ENCODE results near the gene PDE8A. TPM values are rescaled to one million over a fixed set of nuclear protein-coding genes. Genes with fewer than 3 reads are reported as not detected.

PDE8A gene
- total and polyA plus RNA-seq, 2 experiments from 2014 or later = 15.3 to 26.0 TPM

DNA sequence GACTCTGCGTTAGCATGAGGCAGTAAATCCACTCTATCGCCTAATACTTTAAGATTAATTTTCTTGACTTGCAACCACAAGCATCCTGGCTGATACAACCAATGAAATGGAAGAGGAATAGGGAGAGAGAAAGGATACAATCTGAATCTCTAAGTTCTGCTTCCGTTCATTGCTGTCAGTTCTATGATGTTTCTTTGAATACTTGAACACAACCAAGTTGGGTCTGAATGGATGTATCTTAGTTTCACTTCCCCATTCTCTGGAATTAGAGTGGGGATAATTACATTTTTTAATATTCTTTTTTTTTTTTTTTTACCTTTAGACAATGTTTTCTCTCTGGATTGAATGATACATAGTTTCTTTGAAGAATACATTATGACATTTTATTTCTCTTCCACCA lies 22.9 kb downstream of the PDE8A start:
- peaks cover 100% of the 10 kb centered on the region for H3K79me2 ChIP-seq
- DNase-seq (ENCODE audit: low spot score) = no peak
- peaks cover 34% of the 10 kb centered on the region for H3K4me1 ChIP-seq (ENCODE audit: insufficient read depth)
- H3K9me2 ChIP-seq (replicated peaks; ENCODE audit: insufficient read depth) = no peaks in the 10 kb centered on the region
- H2AFZ ChIP-seq = no peak overlapping the region
- TF ChIP-seq, protein P1, sequence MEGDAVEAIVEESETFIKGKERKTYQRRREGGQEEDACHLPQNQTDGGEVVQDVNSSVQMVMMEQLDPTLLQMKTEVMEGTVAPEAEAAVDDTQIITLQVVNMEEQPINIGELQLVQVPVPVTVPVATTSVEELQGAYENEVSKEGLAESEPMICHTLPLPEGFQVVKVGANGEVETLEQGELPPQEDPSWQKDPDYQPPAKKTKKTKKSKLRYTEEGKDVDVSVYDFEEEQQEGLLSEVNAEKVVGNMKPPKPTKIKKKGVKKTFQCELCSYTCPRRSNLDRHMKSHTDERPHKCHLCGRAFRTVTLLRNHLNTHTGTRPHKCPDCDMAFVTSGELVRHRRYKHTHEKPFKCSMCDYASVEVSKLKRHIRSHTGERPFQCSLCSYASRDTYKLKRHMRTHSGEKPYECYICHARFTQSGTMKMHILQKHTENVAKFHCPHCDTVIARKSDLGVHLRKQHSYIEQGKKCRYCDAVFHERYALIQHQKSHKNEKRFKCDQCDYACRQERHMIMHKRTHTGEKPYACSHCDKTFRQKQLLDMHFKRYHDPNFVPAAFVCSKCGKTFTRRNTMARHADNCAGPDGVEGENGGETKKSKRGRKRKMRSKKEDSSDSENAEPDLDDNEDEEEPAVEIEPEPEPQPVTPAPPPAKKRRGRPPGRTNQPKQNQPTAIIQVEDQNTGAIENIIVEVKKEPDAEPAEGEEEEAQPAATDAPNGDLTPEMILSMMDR (IDR thresholded peaks at IDR 0.05; ENCODE audit: poor library complexity) = no peak
- TF ChIP-seq EZH2 (IDR thresholded peaks at IDR 0.05; ENCODE audit: borderline replicate concordance) = no peak
- no peak for TF ChIP-seq EZH2phosphoT487 (IDR thresholded peaks at IDR 0.05; ENCODE audit: low read depth, severe bottlenecking, unreplicated experiment)
- H3K9me3 ChIP-seq (ENCODE audit: low read depth) = no peaks in the 10 kb centered on the region
- no peak overlapping the region for H3K4me3 ChIP-seq
- H3K27me3 ChIP-seq = no peaks in the 10 kb centered on the region
- no peaks in the 10 kb centered on the region for H3K36me3 ChIP-seq (replicated peaks; ENCODE audit: insufficient read depth, low read depth)
- H4K20me1 ChIP-seq (ENCODE audit: insufficient read depth, poor library complexity, severe bottlenecking) = no peaks in the 10 kb centered on the region
- H3K4me2 ChIP-seq = no peak overlapping the region
- H3K27ac ChIP-seq = no peak overlapping the region
- 96% methylated on average over 3 of the region's 3 CpGs for WGBS (ENCODE audit: low lambda C conversion rate, missing lambda C conversion rate)

GRCh38 chr15:85005319-85005718 lies 23.7 kb downstream of the PDE8A start:
- Histone ChIP-seq H3K9me2 (replicated peaks; ENCODE audit: insufficient read depth) (no peaks in the 10 kb centered on the region), H3K79me2 (peaks cover 94% of the 10 kb centered on the region), H3K27ac (no peak overlapping the region), H3K27me3 (no peaks in the 10 kb centered on the region), H3K36me3 (replicated peaks; ENCODE audit: insufficient read depth, low read depth) (no peaks in the 10 kb centered on the region), H3K4me3 (no peak overlapping the region), H3K4me1 (ENCODE audit: insufficient read depth) (peaks cover 35% of the 10 kb centered on the region), H2AFZ (no peak overlapping the region), H3K9me3 (ENCODE audit: low read depth) (no peaks in the 10 kb centered on the region), H4K20me1 (ENCODE audit: insufficient read depth, poor library complexity, severe bottlenecking) (no peaks in the 10 kb centered on the region), H3K4me2 (no peak overlapping the region)
- DNase-seq (ENCODE audit: low spot score) = no peak
- 90% methylated on average over 2 of the region's 2 CpGs for WGBS (ENCODE audit: low lambda C conversion rate, missing lambda C conversion rate)
- TF ChIP-seq EZH2phosphoT487 (IDR thresholded peaks at IDR 0.05; ENCODE audit: low read depth, severe bottlenecking, unreplicated experiment) = no peak
- TF ChIP-seq EZH2 (IDR thresholded peaks at IDR 0.05; ENCODE audit: borderline replicate concordance) = no peak

- TF ChIP-seq, protein P1 (IDR thresholded peaks at IDR 0.05; ENCODE audit: poor library complexity) = no peak
- TF ChIP-seq EZH2phosphoT487 (IDR thresholded peaks at IDR 0.05; ENCODE audit: low read depth, severe bottlenecking, unreplicated experiment) = no peak
- TF ChIP-seq EZH2 (IDR thresholded peaks at IDR 0.05; ENCODE audit: borderline replicate concordance) = no peak
- no peak overlapping the region for H3K4me3 ChIP-seq
- no peaks in the 10 kb centered on the region for H3K9me3 ChIP-seq (ENCODE audit: low read depth)
- H3K27me3 ChIP-seq = no peaks in the 10 kb centered on the region
- 87% methylated on average over 5 of the region's 5 CpGs for WGBS (ENCODE audit: low lambda C conversion rate, missing lambda C conversion rate)
- H3K4me1 ChIP-seq (ENCODE audit: insufficient read depth) = peaks cover 33% of the 10 kb centered on the region
- no peaks in the 10 kb centered on the region for H3K9me2 ChIP-seq (replicated peaks; ENCODE audit: insufficient read depth)
- no peak for DNase-seq (ENCODE audit: low spot score)
- H4K20me1 ChIP-seq (ENCODE audit: insufficient read depth, poor library complexity, severe bottlenecking) = no peaks in the 10 kb centered on the region
- H3K36me3 ChIP-seq (replicated peaks; ENCODE audit: insufficient read depth, low read depth) = no peaks in the 10 kb centered on the region
- H3K4me2 ChIP-seq = no peak overlapping the region
- H3K27ac ChIP-seq = no peak overlapping the region
- peaks cover 90% of the 10 kb centered on the region for H3K79me2 ChIP-seq
- H2AFZ ChIP-seq = no peak overlapping the region
Measured at GRCh38 chr15:85005746-85006145, 24.1 kb downstream of the PDE8A start.

- Histone ChIP-seq H3K4me2 (no peak overlapping the region), H3K9me2 (replicated peaks; ENCODE audit: insufficient read depth) (no peaks in the 10 kb centered on the region), H3K4me3 (no peak overlapping the region), H3K27me3 (no peaks in the 10 kb centered on the region), H3K4me1 (ENCODE audit: insufficient read depth) (peaks cover 32% of the 10 kb centered on the region), H2AFZ (no peak overlapping the region), H3K36me3 (replicated peaks; ENCODE audit: insufficient read depth, low read depth) (no peaks in the 10 kb centered on the region), H4K20me1 (ENCODE audit: insufficient read depth, poor library complexity, severe bottlenecking) (no peaks in the 10 kb centered on the region), H3K27ac (no peak overlapping the region), H3K9me3 (ENCODE audit: low read depth) (no peaks in the 10 kb centered on the region), H3K79me2 (peaks cover 86% of the 10 kb centered on the region)
- TF ChIP-seq, protein P1 (IDR thresholded peaks at IDR 0.05; ENCODE audit: poor library complexity) = no peak
- TF ChIP-seq EZH2phosphoT487 (IDR thresholded peaks at IDR 0.05; ENCODE audit: low read depth, severe bottlenecking, unreplicated experiment) (no peak), EZH2 (IDR thresholded peaks at IDR 0.05; ENCODE audit: borderline replicate concordance) (no peak)
- 97% methylated on average over 2 of the region's 2 CpGs for WGBS (ENCODE audit: low lambda C conversion rate, missing lambda C conversion rate)
- DNase-seq (ENCODE audit: low spot score) = no peak
Measured at GRCh38 chr15:85006201-85006600, 24.5 kb downstream of the PDE8A start.
